ENCODE data around the gene LRRC49. TPM values are rescaled to one million over a fixed set of nuclear protein-coding genes. Genes with fewer than 3 reads are reported as not detected.

Gene LRRC49
- total and polyA plus RNA-seq, 2 of the 13 experiments (the other 11 are each of a cell fraction or from before 2014, with no cell fraction given) = 0.57 to 1.00 TPM

DNA sequence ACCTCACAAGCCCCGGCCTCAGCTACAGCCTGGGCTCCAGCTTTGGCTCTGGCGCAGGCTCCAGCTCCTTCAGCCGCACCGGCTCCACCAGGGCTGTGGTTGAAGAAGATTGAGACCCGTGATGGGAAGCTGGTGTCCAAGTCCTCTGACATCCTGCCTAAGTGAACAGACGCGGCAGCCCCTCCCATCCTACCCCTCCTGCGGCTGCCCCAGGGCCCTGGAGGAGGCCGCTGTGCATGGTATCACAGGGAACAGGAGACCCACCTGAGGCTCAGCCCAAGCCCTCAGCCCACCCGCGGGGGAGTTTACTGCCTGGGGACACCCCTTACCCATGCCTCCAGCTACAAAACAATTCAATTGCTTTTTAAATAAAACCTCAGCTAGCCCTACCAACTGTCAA is 32.6 kb upstream of the LRRC49 start (continued):
- TF ChIP-seq, protein P1, sequence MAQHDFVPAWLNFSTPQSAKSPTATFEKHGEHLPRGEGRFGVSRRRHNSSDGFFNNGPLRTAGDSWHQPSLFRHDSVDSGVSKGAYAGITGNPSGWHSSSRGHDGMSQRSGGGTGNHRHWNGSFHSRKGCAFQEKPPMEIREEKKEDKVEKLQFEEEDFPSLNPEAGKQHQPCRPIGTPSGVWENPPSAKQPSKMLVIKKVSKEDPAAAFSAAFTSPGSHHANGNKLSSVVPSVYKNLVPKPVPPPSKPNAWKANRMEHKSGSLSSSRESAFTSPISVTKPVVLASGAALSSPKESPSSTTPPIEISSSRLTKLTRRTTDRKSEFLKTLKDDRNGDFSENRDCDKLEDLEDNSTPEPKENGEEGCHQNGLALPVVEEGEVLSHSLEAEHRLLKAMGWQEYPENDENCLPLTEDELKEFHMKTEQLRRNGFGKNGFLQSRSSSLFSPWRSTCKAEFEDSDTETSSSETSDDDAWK (CRISPR knock-in tag; IDR thresholded peaks at IDR 0.05) = no peak
- TF ChIP-seq ELF3 (CRISPR knock-in tag; IDR thresholded peaks at IDR 0.05) = no peak
- no peak for TF ChIP-seq KAT8 (CRISPR knock-in tag; IDR thresholded peaks at IDR 0.05)
- no peak for TF ChIP-seq MAX (IDR thresholded peaks at IDR 0.05)
- TF ChIP-seq ZFP62 (CRISPR knock-in tag; IDR thresholded peaks at IDR 0.05) = no peak
- no peak for TF ChIP-seq ZNF382 (CRISPR knock-in tag; IDR thresholded peaks at IDR 0.05; ENCODE audit: borderline replicate concordance)
- no peak for TF ChIP-seq NKX3-1 (CRISPR knock-in tag; IDR thresholded peaks at IDR 0.05)

GRCh38 chr15:70863450-70864218 is 29.0 kb upstream of the LRRC49 start:
- Histone ChIP-seq H3K27me3 (ENCODE audit: control insufficient read depth in 1 of 2, insufficient read depth in 2 of 2, low read length in 2 of 2) (no peaks in the 10 kb centered on the region; a peak in 1 of 5 replicates), H3K9me3 (ENCODE audit: low read length) (no peaks in the 10 kb centered on the region), H3K36me3 (replicated peaks in 1 of 2; ENCODE audit: control insufficient read depth in 1 of 2, insufficient read depth in 2 of 2, low read length in 2 of 2) (no peaks in the 10 kb centered on the region), H3K4me2 (ENCODE audit: low read depth, low read length) (no peak overlapping the region), H3K4me1 (ENCODE audit: insufficient read depth, low read length) (peaks cover 29% of the 10 kb centered on the region), H3K4me3 (replicated peaks in 1 of 3; ENCODE audit: insufficient read depth in 1 of 3, low read depth in 2 of 3, low read length in 3 of 3) (no peak overlapping the region), H3K9ac (ENCODE audit: insufficient read depth, low read depth, low read length) (no peak overlapping the region), H2AFZ (ENCODE audit: low read length) (no peak overlapping the region), H4K20me1 (ENCODE audit: insufficient read depth, low read length) (no peaks in the 10 kb centered on the region), H3K27ac (ENCODE audit: extremely low read length, insufficient read depth, low read length) (no peak overlapping the region), H3K79me2 (ENCODE audit: insufficient read depth, low read length) (no peaks in the 10 kb centered on the region)
- intact Hi-C loops (cut with micrococcal nuclease; ENCODE audit: unreplicated experiment) = loop anchor here (1.0 kb wide), 1 partner anchor 38 kb away; no protein-coding TSS in a partner anchor
- peak; percentile 40 for FAIRE-seq
- 4% methylated on average over 4 of the region's 4 CpGs for whole genome bisulfite sequencing (ENCODE audit: low lambda C conversion rate)
- in situ Hi-C loops (cut with HindIII; ENCODE audit: extremely low pct_ligation_motif_present, low pct_unique_long_range_greater_than_20kb) = no loop called here
- TF ChIP-seq, protein P2, sequence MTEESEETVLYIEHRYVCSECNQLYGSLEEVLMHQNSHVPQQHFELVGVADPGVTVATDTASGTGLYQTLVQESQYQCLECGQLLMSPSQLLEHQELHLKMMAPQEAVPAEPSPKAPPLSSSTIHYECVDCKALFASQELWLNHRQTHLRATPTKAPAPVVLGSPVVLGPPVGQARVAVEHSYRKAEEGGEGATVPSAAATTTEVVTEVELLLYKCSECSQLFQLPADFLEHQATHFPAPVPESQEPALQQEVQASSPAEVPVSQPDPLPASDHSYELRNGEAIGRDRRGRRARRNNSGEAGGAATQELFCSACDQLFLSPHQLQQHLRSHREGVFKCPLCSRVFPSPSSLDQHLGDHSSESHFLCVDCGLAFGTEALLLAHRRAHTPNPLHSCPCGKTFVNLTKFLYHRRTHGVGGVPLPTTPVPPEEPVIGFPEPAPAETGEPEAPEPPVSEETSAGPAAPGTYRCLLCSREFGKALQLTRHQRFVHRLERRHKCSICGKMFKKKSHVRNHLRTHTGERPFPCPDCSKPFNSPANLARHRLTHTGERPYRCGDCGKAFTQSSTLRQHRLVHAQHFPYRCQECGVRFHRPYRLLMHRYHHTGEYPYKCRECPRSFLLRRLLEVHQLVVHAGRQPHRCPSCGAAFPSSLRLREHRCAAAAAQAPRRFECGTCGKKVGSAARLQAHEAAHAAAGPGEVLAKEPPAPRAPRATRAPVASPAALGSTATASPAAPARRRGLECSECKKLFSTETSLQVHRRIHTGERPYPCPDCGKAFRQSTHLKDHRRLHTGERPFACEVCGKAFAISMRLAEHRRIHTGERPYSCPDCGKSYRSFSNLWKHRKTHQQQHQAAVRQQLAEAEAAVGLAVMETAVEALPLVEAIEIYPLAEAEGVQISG (CRISPR knock-in tag; IDR thresholded peaks at IDR 0.05) = no peak
- TF ChIP-seq HIC2 (CRISPR knock-in tag; IDR thresholded peaks at IDR 0.05; ENCODE audit: low read depth) = no peak
- TF ChIP-seq RFXANK (CRISPR knock-in tag; IDR thresholded peaks at IDR 0.05) = no peak
- TF ChIP-seq FOSL2 (CRISPR knock-in tag; IDR thresholded peaks at IDR 0.05) = 0 out of 2 replicates have a peak, but pooled peaks have one; percentile 31
- no peak for TF ChIP-seq SOX13 (IDR thresholded peaks at IDR 0.05)
- peak in 1 of 2 experiments; percentile 55; a peak in 1 of 4 replicates for TF ChIP-seq SOX13 (CRISPR knock-in tag; conservative IDR thresholded peaks at IDR 0.05 in 1 of 2, IDR thresholded peaks at IDR 0.05 in 1 of 2)
- TF ChIP-seq RBM39 (IDR thresholded peaks at IDR 0.05; ENCODE audit: low read depth, low read length, poor library complexity, severe bottlenecking) = no peak
- peak; percentile 30; the same call in 1 of the 2 replicates for TF ChIP-seq SOX5 (CRISPR knock-in tag; IDR thresholded peaks at IDR 0.05; ENCODE audit: borderline replicate concordance)
- TF ChIP-seq ZNF644 (CRISPR knock-in tag; IDR thresholded peaks at IDR 0.05; ENCODE audit: low read depth) = no peak
- no peak for TF ChIP-seq JUN (CRISPR knock-in tag; IDR thresholded peaks at IDR 0.05)
- no peak for TF ChIP-seq ZNF616 (CRISPR knock-in tag; IDR thresholded peaks at IDR 0.05; ENCODE audit: low read depth)
- POLR2A ChIA-PET = interaction anchor here (0.6 to 2.6 kb wide), 4 partner anchors 10 to 30 kb away, joined by 3 to 12 read pairs (median 10); partner anchors contain the start of gene LARP6
- peak; percentile 82 for DNase-seq (ENCODE audit: low spot score)
- peak; percentile 78 for ATAC-seq
- BruUV-seq (replicated peaks) = no TSS peak
- CTCF ChIA-PET (ENCODE audit: low intra/inter-chr PET ratio, low total read pairs) = no interaction called here

All from HepG2 (cell line).